ENCODE data around the gene PAQR4. TPM values are rescaled to one million over a fixed set of nuclear protein-coding genes. Genes with fewer than 3 reads are reported as not detected.

PAQR4 gene
- total and polyA plus RNA-seq, 2 of the 13 experiments (the other 11 are each of a cell fraction or from before 2014, with no cell fraction given): 15.9 to 24.8 TPM

- TF ChIP-seq HNF4G (IDR thresholded peaks at IDR 0.05; ENCODE audit: borderline replicate concordance, low read depth, low read length): no peak
- no peak for TF ChIP-seq HNF4G (CRISPR knock-in tag; IDR thresholded peaks at IDR 0.05; ENCODE audit: borderline replicate concordance, low read depth)
- TF ChIP-seq, protein P1, sequence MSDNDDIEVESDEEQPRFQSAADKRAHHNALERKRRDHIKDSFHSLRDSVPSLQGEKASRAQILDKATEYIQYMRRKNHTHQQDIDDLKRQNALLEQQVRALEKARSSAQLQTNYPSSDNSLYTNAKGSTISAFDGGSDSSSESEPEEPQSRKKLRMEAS (IDR thresholded peaks at IDR 0.05): no peak
- TF ChIP-seq CBFB (CRISPR knock-in tag; IDR thresholded peaks at IDR 0.05): no peak
- TF ChIP-seq ZNF781 (CRISPR knock-in tag; IDR thresholded peaks at IDR 0.05; ENCODE audit: borderline replicate concordance, not compliant biosample characterization): no peak
- TF ChIP-seq DBP (CRISPR knock-in tag; IDR thresholded peaks at IDR 0.05; ENCODE audit: not compliant biosample characterization): no peak
- no peak for TF ChIP-seq ZBTB21 (CRISPR knock-in tag; IDR thresholded peaks at IDR 0.05)
- no peak for TF ChIP-seq MATR3 (CRISPR knock-in tag; IDR thresholded peaks at IDR 0.05)
- 0 out of 2 replicates have a peak, but pooled peaks have one; percentile 15 for TF ChIP-seq GABPB1 (CRISPR knock-in tag; IDR thresholded peaks at IDR 0.05)
- no peak for TF ChIP-seq CBX5 (CRISPR knock-in tag; IDR thresholded peaks at IDR 0.05; ENCODE audit: borderline replicate concordance)
- no peak for TF ChIP-seq DNMT1 (CRISPR knock-in tag; IDR thresholded peaks at IDR 0.05)
- TF ChIP-seq KDM5A (IDR thresholded peaks at IDR 0.05; ENCODE audit: borderline replicate concordance, low read length): no peak
- TF ChIP-seq, protein P2, sequence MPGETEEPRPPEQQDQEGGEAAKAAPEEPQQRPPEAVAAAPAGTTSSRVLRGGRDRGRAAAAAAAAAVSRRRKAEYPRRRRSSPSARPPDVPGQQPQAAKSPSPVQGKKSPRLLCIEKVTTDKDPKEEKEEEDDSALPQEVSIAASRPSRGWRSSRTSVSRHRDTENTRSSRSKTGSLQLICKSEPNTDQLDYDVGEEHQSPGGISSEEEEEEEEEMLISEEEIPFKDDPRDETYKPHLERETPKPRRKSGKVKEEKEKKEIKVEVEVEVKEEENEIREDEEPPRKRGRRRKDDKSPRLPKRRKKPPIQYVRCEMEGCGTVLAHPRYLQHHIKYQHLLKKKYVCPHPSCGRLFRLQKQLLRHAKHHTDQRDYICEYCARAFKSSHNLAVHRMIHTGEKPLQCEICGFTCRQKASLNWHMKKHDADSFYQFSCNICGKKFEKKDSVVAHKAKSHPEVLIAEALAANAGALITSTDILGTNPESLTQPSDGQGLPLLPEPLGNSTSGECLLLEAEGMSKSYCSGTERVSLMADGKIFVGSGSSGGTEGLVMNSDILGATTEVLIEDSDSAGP (CRISPR knock-in tag; IDR thresholded peaks at IDR 0.05; ENCODE audit: borderline replicate concordance): 0 out of 2 replicates have a peak, but pooled peaks have one; percentile 16
- no peak for TF ChIP-seq HNRNPH1 (optimal IDR thresholded peaks at IDR 0.05; ENCODE audit: low read depth, low read length)
- TF ChIP-seq ZBTB8A (CRISPR knock-in tag; IDR thresholded peaks at IDR 0.05; ENCODE audit: borderline replicate concordance, low read depth): no peak
- no peak for TF ChIP-seq KDM5B (CRISPR knock-in tag; IDR thresholded peaks at IDR 0.05; ENCODE audit: borderline replicate concordance)
- no peak for TF ChIP-seq SRSF4 (IDR thresholded peaks at IDR 0.05; ENCODE audit: low read depth, low read length, poor library complexity, severe bottlenecking)
- TF ChIP-seq SP5 (CRISPR knock-in tag; IDR thresholded peaks at IDR 0.05; ENCODE audit: borderline replicate concordance, low read depth): 0 out of 2 replicates have a peak, but pooled peaks have one; percentile 31
- TF ChIP-seq GZF1 (CRISPR knock-in tag; IDR thresholded peaks at IDR 0.05): no peak
- TF ChIP-seq ZBTB7B (CRISPR knock-in tag; IDR thresholded peaks at IDR 0.05): peak; percentile 81
- TF ChIP-seq MED13 (CRISPR knock-in tag; IDR thresholded peaks at IDR 0.05): no peak
- 0 out of 2 replicates have a peak, but pooled peaks have one; percentile 19 for TF ChIP-seq TAF1 (CRISPR knock-in tag; IDR thresholded peaks at IDR 0.05)
- TF ChIP-seq ZNF335 (CRISPR knock-in tag; IDR thresholded peaks at IDR 0.05): no peak
- TF ChIP-seq ZNF24 (IDR thresholded peaks at IDR 0.05): no peak
- no peak for TF ChIP-seq ZNF572 (CRISPR knock-in tag; IDR thresholded peaks at IDR 0.05)
- TF ChIP-seq ZNF326 (CRISPR knock-in tag; IDR thresholded peaks at IDR 0.05; ENCODE audit: borderline replicate concordance): no peak
Observed at GRCh38 chr16:3009568-3010390, 40.6 kb downstream of the PAQR4 start (continued).
